ENCODE results near the gene GFM1.

The GFM1 gene

GRCh38 chr3:158735296-158736033 is 91.1 kb downstream of the GFM1 start:
- Histone ChIP-seq H3K9ac (ENCODE audit: low read length) (no peak overlapping the region), H3K79me2 (ENCODE audit: insufficient read depth, low read length) (no peaks in the 10 kb centered on the region), H3F3A (ENCODE audit: insufficient read depth) (no peaks in the 10 kb centered on the region), H3K9me3 (ENCODE audit: insufficient read depth, low read length) (no peaks in the 10 kb centered on the region; the same call in 1 of the 2 replicates), H4K20me1 (ENCODE audit: low read depth, low read length) (no peaks in the 10 kb centered on the region), H3K27me3 (ENCODE audit: low read length) (no peaks in the 10 kb centered on the region), H3K4me2 (ENCODE audit: low read depth, low read length, poor library complexity, severe bottlenecking) (no peak overlapping the region), H3K27ac (ENCODE audit: low read depth, low read length) (no peak overlapping the region), H2AFZ (ENCODE audit: low read depth, low read length, severe bottlenecking) (no peak overlapping the region), H3K36me3 (ENCODE audit: low read length) (no peaks in the 10 kb centered on the region), H3K4me3 (ENCODE audit: insufficient read depth, low read length, poor library complexity, severe bottlenecking) (no peak overlapping the region), H3K9me2 (replicated peaks; ENCODE audit: insufficient read depth, low read length) (no peaks in the 10 kb centered on the region)
- no peak for TF ChIP-seq EZH2phosphoT487 (conservative IDR thresholded peaks at IDR 0.05; ENCODE audit: low read length)
- TF ChIP-seq, protein P1, sequence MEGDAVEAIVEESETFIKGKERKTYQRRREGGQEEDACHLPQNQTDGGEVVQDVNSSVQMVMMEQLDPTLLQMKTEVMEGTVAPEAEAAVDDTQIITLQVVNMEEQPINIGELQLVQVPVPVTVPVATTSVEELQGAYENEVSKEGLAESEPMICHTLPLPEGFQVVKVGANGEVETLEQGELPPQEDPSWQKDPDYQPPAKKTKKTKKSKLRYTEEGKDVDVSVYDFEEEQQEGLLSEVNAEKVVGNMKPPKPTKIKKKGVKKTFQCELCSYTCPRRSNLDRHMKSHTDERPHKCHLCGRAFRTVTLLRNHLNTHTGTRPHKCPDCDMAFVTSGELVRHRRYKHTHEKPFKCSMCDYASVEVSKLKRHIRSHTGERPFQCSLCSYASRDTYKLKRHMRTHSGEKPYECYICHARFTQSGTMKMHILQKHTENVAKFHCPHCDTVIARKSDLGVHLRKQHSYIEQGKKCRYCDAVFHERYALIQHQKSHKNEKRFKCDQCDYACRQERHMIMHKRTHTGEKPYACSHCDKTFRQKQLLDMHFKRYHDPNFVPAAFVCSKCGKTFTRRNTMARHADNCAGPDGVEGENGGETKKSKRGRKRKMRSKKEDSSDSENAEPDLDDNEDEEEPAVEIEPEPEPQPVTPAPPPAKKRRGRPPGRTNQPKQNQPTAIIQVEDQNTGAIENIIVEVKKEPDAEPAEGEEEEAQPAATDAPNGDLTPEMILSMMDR (IDR thresholded peaks at IDR 0.05; ENCODE audit: insufficient read depth, low read length, poor library complexity, severe bottlenecking), result no peak

GRCh38 chr3:158737410-158737809 is 93.1 kb downstream of the GFM1 start:
- Histone ChIP-seq H3K9me3 (ENCODE audit: insufficient read depth, low read length) (no peaks in the 10 kb centered on the region; the same call in 1 of the 2 replicates), H3K4me3 (ENCODE audit: insufficient read depth, low read length, poor library complexity, severe bottlenecking) (no peak overlapping the region), H3K36me3 (ENCODE audit: low read length) (no peaks in the 10 kb centered on the region), H3K4me2 (ENCODE audit: low read depth, low read length, poor library complexity, severe bottlenecking) (no peak overlapping the region), H4K20me1 (ENCODE audit: low read depth, low read length) (no peaks in the 10 kb centered on the region), H3K27me3 (ENCODE audit: low read length) (no peaks in the 10 kb centered on the region), H3K27ac (ENCODE audit: low read depth, low read length) (no peak overlapping the region), H3F3A (ENCODE audit: insufficient read depth) (no peaks in the 10 kb centered on the region), H3K9ac (ENCODE audit: low read length) (no peak overlapping the region), H3K9me2 (replicated peaks; ENCODE audit: insufficient read depth, low read length) (no peaks in the 10 kb centered on the region), H3K79me2 (ENCODE audit: insufficient read depth, low read length) (no peaks in the 10 kb centered on the region), H2AFZ (ENCODE audit: low read depth, low read length, severe bottlenecking) (no peak overlapping the region)
- TF ChIP-seq, protein P1 (IDR thresholded peaks at IDR 0.05; ENCODE audit: insufficient read depth, low read length, poor library complexity, severe bottlenecking), result no peak
- no peak for TF ChIP-seq EZH2phosphoT487 (conservative IDR thresholded peaks at IDR 0.05; ENCODE audit: low read length)

DNA sequence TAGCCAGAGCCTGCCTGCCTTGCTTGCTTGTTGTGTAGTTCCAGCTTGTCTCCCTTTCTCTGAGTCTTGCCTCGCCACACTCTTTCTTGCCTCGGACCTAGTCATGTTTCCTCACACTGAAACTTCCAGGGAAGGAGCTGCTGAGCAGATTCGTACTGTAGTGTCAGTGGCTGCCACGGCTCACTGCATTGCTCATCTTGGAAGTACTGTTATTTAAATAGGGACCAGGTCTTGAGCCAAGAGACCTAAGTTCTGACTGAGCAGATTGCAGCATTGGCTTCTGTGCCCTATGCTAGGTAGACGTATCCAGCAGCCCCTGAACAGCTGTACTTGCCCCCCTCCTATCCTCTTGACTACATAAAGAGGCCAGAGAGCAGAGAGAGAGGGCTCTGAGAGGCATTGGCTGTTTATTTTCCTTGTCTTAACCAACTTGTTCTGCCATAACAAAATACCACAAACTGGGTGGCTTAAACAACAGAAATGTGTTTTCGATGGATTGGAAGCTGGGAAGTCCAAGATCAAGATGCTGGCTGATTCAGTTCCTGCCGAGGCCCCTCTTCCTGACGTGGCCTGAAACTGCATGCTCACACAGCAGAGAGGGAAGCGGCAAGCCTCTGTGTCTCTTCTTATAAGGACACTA is 93.8 kb downstream of the GFM1 start:
- no peak overlapping the region for H3K4me3 ChIP-seq (ENCODE audit: insufficient read depth, low read length, poor library complexity, severe bottlenecking)
- H3K27me3 ChIP-seq (ENCODE audit: low read length), result no peaks in the 10 kb centered on the region
- H3K27ac ChIP-seq (ENCODE audit: low read depth, low read length), result no peak overlapping the region
- H3K4me2 ChIP-seq (ENCODE audit: low read depth, low read length, poor library complexity, severe bottlenecking), result no peak overlapping the region
- no peak overlapping the region for H2AFZ ChIP-seq (ENCODE audit: low read depth, low read length, severe bottlenecking)
- H3K9me3 ChIP-seq (ENCODE audit: insufficient read depth, low read length), result no peaks in the 10 kb centered on the region; the same call in 1 of the 2 replicates
- no peaks in the 10 kb centered on the region for H3K9me2 ChIP-seq (replicated peaks; ENCODE audit: insufficient read depth, low read length)
- no peaks in the 10 kb centered on the region for H3K36me3 ChIP-seq (ENCODE audit: low read length)
- no peak for TF ChIP-seq EZH2phosphoT487 (conservative IDR thresholded peaks at IDR 0.05; ENCODE audit: low read length)
- TF ChIP-seq, protein P1 (IDR thresholded peaks at IDR 0.05; ENCODE audit: insufficient read depth, low read length, poor library complexity, severe bottlenecking), result no peak
- H3F3A ChIP-seq (ENCODE audit: insufficient read depth), result no peaks in the 10 kb centered on the region
- H4K20me1 ChIP-seq (ENCODE audit: low read depth, low read length), result no peaks in the 10 kb centered on the region
- H3K79me2 ChIP-seq (ENCODE audit: insufficient read depth, low read length), result no peaks in the 10 kb centered on the region
- H3K9ac ChIP-seq (ENCODE audit: low read length), result no peak overlapping the region
